ENCODE data around the gene POLRMT.
"Not testable (repeated sequence)": the region's sequence is repeated elsewhere in the genome, so short reads cannot be mapped to it uniquely, and the experiment has no call there.

Gene POLRMT

GRCh38 chr19:633068-633785 lies at the start of gene POLRMT:
TSS of gene POLRMT (minus strand) at chr19:633537. CDS start at chr19:633512, 25 bp downstream.
- peak; percentile 92 for DNase-seq (ENCODE audit: low read depth)

- DNase-seq (ENCODE audit: low read depth): no peak
Observed at GRCh38 chr19:682678-683320, 49.5 kb upstream of the POLRMT start.

- DNase-seq (ENCODE audit: low read depth): no peak
Observed at GRCh38 chr19:681029-682019, 48.0 kb upstream of the POLRMT start.

GRCh38 chr19:680287-681028 lies 47.1 kb upstream of the POLRMT start:
- DNase-seq (ENCODE audit: low read depth): peak; percentile 99

- no peak for DNase-seq (ENCODE audit: low read depth)
Observed at GRCh38 chr19:679418-680286, 46.3 kb upstream of the POLRMT start.

GRCh38 chr19:678791-679388 lies 45.6 kb upstream of the POLRMT start:
- no peak for DNase-seq (ENCODE audit: low read depth)

GRCh38 chr19:677601-678436 lies 44.5 kb upstream of the POLRMT start:
- DNase-seq (ENCODE audit: low read depth): no peak

GRCh38 chr19:677201-677600 lies 43.9 kb upstream of the POLRMT start:
- no peak for DNase-seq (ENCODE audit: low read depth)

GRCh38 chr19:676339-677105 lies 43.2 kb upstream of the POLRMT start, which contains the start of gene FSTL3:
TSS of gene FSTL3 (plus strand) at chr19:676392. CDS start at chr19:676424, 32 bp downstream.
- no peak for DNase-seq (ENCODE audit: low read depth)

- no peak for DNase-seq (ENCODE audit: low read depth)
Observed at GRCh38 chr19:676007-676338, 42.6 kb upstream of the POLRMT start.

- DNase-seq (ENCODE audit: low read depth): no peak
Observed at GRCh38 chr19:674282-675151, 41.2 kb upstream of the POLRMT start.

- no peak for DNase-seq (ENCODE audit: low read depth)
Observed at GRCh38 chr19:670609-671075, 37.3 kb upstream of the POLRMT start.

- not testable (repeated sequence) for DNase-seq (ENCODE audit: low read depth)
Observed at GRCh38 chr19:668675-669434, 35.5 kb upstream of the POLRMT start.

GRCh38 chr19:666985-667573 lies 33.7 kb upstream of the POLRMT start:
- DNase-seq (ENCODE audit: low read depth): not testable (repeated sequence)

- DNase-seq (ENCODE audit: low read depth): peak; percentile 76
Observed at GRCh38 chr19:664913-665443, 31.6 kb upstream of the POLRMT start.

GRCh38 chr19:663682-664117 lies 30.4 kb upstream of the POLRMT start:
- no peak for DNase-seq (ENCODE audit: low read depth)
